Progenitor cell of endocrine pancreas (in vitro differentiated cells): Measurements from ENCODE around the gene LCN2. TPM values are rescaled to one million over a fixed set of nuclear protein-coding genes. Genes with fewer than 3 reads are reported as not detected.

Experiments
- DNase-seq: peaks from one replicate; pipeline ENCODE4 v3.0.0; 2021; ENCODE audit warnings: low spot score; ENCODE audit not compliant: unreplicated experiment
- H3K27ac Mint-ChIP-seq: 2 replicates; pipeline ENCODE4 v1.8.0; 2021; ENCODE audit warnings: mild to moderate bottlenecking, moderate library complexity, mixed read lengths
- H3K27me3 Mint-ChIP-seq: 2 replicates; pipeline ENCODE4 v1.8.0; 2021; ENCODE audit warnings: mixed read lengths
- H3K36me3 Mint-ChIP-seq: 2 replicates; pipeline ENCODE4 v1.8.0; 2022; ENCODE audit warnings: mixed read lengths; ENCODE audit not compliant: insufficient read depth
- H3K4me1 Mint-ChIP-seq: 2 replicates; pipeline ENCODE4 v1.8.0; 2021; ENCODE audit warnings: low read depth, mixed read lengths
- H3K4me3 Mint-ChIP-seq: 2 replicates; pipeline ENCODE4 v1.8.0; 2021; ENCODE audit warnings: low read depth, mild to moderate bottlenecking, moderate library complexity, mixed read lengths
- H3K9me3 Mint-ChIP-seq: 2 replicates; pipeline ENCODE4 v1.8.0; 2021; ENCODE audit warnings: low read depth, mixed read lengths
- total RNA-seq: library from RNA; stranded (reverse); gene quantifications from 2 replicates; pipeline ENCODE4 v1.2.1, GENCODE V29; 2021
- TF ChIP-seq, protein P1 (sequence below): fragments of 200-600 bp; sonication (generic); IDR thresholded peaks from one replicate; pipeline ENCODE4 v1.5.0; 2021; ENCODE audit warnings: antibody characterized with exemption, mild to moderate bottlenecking; ENCODE audit not compliant: unreplicated experiment

LCN2 gene
- total RNA-seq, 1 donor from 2014 or later: not detected

DNA sequence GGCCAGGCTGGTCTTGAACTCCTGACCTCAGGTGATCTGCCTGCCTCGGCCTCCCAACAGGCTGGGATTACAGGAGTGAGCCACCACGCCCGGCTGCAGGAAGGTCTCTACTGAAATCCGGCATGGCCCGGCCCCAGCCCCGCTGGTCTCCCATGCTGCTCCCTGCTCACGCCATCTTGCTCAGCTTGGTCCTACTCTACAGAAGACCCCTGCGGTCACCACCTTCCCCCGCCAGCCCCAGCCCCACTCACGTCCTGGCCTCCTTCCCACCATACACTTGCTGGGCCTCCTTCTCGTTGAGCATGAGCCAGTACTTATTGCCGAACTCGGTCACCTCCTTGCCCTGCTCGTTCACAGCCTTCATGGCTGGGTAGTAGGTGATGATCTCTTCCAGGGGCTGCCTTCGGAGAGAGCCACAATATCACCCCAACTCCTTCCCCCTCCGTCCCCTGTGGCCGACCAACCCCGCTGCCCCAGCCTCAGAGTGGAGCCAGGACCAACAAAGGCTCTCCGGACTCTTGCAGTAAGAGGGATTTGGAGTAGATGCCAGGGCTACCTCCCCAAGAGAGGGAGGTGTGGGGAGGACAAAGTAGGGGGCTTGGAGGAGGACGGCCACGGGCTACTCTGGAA, 25.7 kb upstream of the LCN2 start:
- Mint-ChIP-seq H3K9me3 (no peaks in the 10 kb centered on the region), H3K36me3 (peaks cover 4% of the 10 kb centered on the region), H3K27ac (no peak overlapping the region), H3K4me1 (peaks cover 7% of the 10 kb centered on the region), H3K27me3 (no peaks in the 10 kb centered on the region), H3K4me3 (no peak overlapping the region)
- TF ChIP-seq, protein P1, sequence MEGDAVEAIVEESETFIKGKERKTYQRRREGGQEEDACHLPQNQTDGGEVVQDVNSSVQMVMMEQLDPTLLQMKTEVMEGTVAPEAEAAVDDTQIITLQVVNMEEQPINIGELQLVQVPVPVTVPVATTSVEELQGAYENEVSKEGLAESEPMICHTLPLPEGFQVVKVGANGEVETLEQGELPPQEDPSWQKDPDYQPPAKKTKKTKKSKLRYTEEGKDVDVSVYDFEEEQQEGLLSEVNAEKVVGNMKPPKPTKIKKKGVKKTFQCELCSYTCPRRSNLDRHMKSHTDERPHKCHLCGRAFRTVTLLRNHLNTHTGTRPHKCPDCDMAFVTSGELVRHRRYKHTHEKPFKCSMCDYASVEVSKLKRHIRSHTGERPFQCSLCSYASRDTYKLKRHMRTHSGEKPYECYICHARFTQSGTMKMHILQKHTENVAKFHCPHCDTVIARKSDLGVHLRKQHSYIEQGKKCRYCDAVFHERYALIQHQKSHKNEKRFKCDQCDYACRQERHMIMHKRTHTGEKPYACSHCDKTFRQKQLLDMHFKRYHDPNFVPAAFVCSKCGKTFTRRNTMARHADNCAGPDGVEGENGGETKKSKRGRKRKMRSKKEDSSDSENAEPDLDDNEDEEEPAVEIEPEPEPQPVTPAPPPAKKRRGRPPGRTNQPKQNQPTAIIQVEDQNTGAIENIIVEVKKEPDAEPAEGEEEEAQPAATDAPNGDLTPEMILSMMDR: no peak
- no peak for DNase-seq

DNA sequence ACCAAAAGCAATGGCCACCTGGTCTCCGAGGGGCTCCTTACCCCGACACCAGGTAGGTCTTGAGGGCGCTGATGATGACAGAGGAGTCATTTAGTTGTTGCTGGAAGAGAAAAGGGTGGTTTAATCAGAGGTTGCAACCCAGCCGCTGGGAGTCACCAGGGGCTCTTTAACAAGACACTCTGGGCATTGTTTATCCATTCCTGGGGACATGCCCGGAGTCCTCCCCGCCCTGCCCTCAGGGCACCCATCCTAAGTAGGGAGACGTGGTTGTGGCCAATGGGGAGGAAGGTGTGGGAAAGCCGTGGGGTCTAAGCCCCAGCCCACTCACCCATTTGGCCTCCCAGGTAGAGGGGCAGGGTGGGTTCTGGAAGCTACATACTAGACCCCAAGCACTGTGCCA, 24.8 kb upstream of the LCN2 start:
- peaks cover 4% of the 10 kb centered on the region for H3K36me3 Mint-ChIP-seq
- TF ChIP-seq, protein P1: no peak
- H3K4me3 Mint-ChIP-seq: no peak overlapping the region
- peaks cover 3% of the 10 kb centered on the region for H3K9me3 Mint-ChIP-seq
- peaks cover 7% of the 10 kb centered on the region for H3K4me1 Mint-ChIP-seq
- no peak for DNase-seq
- no peak overlapping the region for H3K27ac Mint-ChIP-seq
- H3K27me3 Mint-ChIP-seq: peaks cover 3% of the 10 kb centered on the region

DNA sequence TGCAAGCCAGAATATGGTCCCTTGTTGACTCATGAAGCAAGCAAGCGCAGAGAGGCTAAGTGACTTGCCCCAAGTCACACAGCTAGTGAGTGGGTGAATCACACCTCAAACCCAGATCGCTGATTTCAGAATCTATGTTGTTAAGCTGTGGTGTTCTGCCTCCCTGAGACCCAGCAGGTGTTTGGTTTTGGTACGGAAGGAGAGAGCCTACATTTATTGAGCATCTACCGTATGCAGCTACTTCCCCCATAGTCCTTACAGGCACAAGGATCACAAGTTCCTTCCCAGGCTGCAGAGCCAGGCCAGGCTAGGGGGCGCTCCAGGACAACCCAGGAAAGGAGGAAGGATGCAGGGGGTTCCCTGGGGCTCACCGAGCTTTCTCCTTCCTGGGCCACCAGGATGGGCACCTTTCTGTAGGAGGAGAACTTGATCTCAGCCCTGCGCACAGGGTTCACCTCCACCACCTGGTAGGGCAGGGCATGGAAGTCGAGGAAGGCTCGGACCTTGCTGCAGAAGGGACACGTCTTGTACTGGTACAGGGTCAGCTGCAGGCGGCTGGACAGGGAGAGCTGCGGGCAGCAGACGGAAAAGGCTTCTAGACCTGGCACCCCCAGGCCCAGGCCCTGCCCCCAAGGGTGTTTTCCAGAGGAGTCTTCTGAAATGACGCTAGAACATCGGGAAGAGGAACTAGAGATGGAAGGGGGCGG, 24.2 kb upstream of the LCN2 start:
- TF ChIP-seq, protein P1: peak; percentile 57
- Mint-ChIP-seq H3K9me3 (peaks cover 5% of the 10 kb centered on the region), H3K27me3 (peaks cover 3% of the 10 kb centered on the region), H3K4me3 (peak overlapping the region; percentile 41), H3K36me3 (peaks cover 4% of the 10 kb centered on the region), H3K4me1 (peaks cover 7% of the 10 kb centered on the region), H3K27ac (no peak overlapping the region)
- peak; percentile 37 for DNase-seq

DNA sequence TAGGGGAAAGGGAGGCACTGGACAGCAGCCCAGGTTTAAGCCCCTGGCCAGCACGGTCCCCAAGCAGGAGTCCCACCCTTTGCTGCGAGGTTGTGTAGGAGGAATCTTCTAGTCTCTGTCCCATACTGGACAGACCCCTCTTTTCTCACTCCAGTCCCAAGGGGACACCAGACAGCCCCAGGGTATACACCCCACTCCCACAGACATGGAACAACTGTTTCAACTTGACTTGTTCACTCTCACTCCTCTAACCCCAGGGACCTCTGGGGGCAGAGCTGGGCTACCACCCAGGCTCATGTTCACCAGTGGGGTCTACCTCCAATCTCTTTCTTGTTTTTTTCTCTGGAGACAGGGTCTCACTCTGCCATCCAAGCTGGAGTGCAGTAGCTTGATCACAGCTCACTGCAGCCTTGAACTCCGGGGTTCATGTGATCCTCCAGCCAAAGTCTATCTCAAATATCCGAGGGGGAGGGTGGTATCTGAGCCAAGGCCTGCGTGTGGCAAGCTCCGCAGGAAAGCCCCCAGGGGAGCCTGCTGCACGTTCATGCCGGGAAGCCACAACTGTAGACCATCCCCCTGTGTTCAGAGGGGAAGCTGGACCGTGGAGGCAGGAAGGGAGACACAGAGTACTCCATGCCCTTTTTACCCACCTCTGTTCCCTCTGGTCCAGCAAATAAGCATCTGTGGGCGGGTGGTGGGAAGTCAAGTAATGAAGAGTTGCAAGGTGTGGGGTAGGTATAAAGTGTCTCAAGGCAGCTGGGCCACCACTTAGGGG, 23.5 kb upstream of the LCN2 start:
- Mint-ChIP-seq H3K27ac (no peak overlapping the region), H3K4me3 (peak overlapping the region; percentile 77), H3K36me3 (peaks cover 4% of the 10 kb centered on the region), H3K4me1 (peaks cover 7% of the 10 kb centered on the region), H3K9me3 (peaks cover 5% of the 10 kb centered on the region), H3K27me3 (peaks cover 3% of the 10 kb centered on the region)
- DNase-seq: no peak
- TF ChIP-seq, protein P1: no peak

DNA sequence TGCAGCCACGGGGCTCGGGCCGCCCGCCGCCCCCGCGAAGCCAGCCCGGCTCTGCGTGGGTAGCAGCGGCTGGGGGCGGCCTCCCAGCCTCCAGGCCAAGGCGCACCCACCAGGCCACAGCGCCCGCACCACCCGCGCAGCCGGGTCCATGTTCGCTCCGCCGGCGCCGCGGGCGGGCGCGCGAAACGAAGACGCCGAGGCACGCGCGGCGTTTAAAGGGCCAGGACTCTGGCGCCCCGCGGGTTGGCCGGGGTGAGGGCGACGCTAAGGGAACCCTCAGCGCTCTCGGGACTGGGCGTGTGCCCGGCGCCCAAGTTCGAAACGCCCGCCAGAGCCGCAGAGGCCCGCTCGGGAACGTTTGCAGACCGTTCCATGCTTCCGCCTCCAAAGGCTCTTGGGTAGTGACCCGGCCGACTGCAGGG, 21.7 kb upstream of the LCN2 start, which contains the start of gene PTGES2:
PTGES2 (minus strand) TSS at position 162 of the 422 bp plus-strand sequence; CDS start at position 150, 12 bp downstream.
- H3K36me3 Mint-ChIP-seq: peaks cover 4% of the 10 kb centered on the region
- peak; percentile 63 for DNase-seq
- H3K27me3 Mint-ChIP-seq: peaks cover 3% of the 10 kb centered on the region
- H3K4me3 Mint-ChIP-seq: peak within 1 kb of the TSS; percentile 98
- H3K9me3 Mint-ChIP-seq: peaks cover 5% of the 10 kb centered on the region
- H3K27ac Mint-ChIP-seq: peak within 1 kb of the TSS; percentile 99
- TF ChIP-seq, protein P1: no peak
- H3K4me1 Mint-ChIP-seq: peaks cover 15% of the 10 kb centered on the region
